GM12878 (cell line): ENCODE measurements around the gene UBXN4. TPM values are rescaled to one million over a fixed set of nuclear protein-coding genes. Genes with fewer than 3 reads are reported as not detected.

Source experiments
- CBX5 ChIP-seq: sonication (generic); IDR thresholded peaks from 2 replicates; pipeline ENCODE4 v1.6.1; 2016; ENCODE audit warnings: low read depth, moderate library complexity, mild to moderate bottlenecking, inconsistent platforms
- CUX1 ChIP-seq: IDR thresholded peaks from 2 replicates; pipeline ENCODE4 v1.6.1; 2012; ENCODE audit warnings: improper control_type of control experiment, low read depth, low read length; ENCODE audit not compliant: insufficient replicate concordance
- EZH2 ChIP-seq: IDR thresholded peaks from 2 replicates; pipeline ENCODE4 v1.6.1; 2012; ENCODE audit warnings: low read depth, mild to moderate bottlenecking, control low read depth, inconsistent platforms, low read length, borderline replicate concordance; ENCODE audit not compliant: control insufficient read depth
- HDAC2 ChIP-seq: fragments of 200-600 bp; sonication (generic); IDR thresholded peaks from 2 replicates; pipeline ENCODE4 v1.6.1; 2017
- IRF4 ChIP-seq: IDR thresholded peaks from 2 replicates; pipeline ENCODE4 v1.6.1; 2011; ENCODE audit warnings: low read depth, low read length
- KAT2A ChIP-seq: conservative IDR thresholded peaks from 2 replicates; pipeline ENCODE4 v1.6.1; 2011; ENCODE audit warnings: low read depth, low read length; ENCODE audit not compliant: control insufficient read depth
- NFXL1 ChIP-seq: fragments of 450-650 bp; IDR thresholded peaks from 2 replicates; pipeline ENCODE4 v1.6.1; 2017; ENCODE audit warnings: antibody characterized with exemption, mild to moderate bottlenecking, borderline replicate concordance
- RCOR1 ChIP-seq: conservative IDR thresholded peaks from 2 replicates; pipeline ENCODE4 v1.6.1; 2012; ENCODE audit warnings: low read depth, low read length, improper control_type of control experiment
- SREBF1 ChIP-seq: IDR thresholded peaks from 2 replicates; pipeline ENCODE4 v1.6.1; 2012; ENCODE audit warnings: mild to moderate bottlenecking, low read length
- TBL1XR1 ChIP-seq: IDR thresholded peaks from 2 replicates; pipeline ENCODE4 v1.6.1; 2012; ENCODE audit warnings: low read depth, low read length, improper control_type of control experiment
- TCF12 ChIP-seq: IDR thresholded peaks from 2 replicates; pipeline ENCODE4 v1.6.1; 2011; ENCODE audit warnings: low read depth, mild to moderate bottlenecking, low read length
- polyA plus RNA-seq, 11 experiments: library from polyadenylated mRNA; depleted of rRNA in 4 of 11; unstranded in 6 of 11; stranded (reverse) in 5 of 11; fragments of >200 nt; fragmentation: Nextera tagmentation in 4 of 11; fragmentation: Illumina TruSeq in 1 of 11; extraction: Ambion mirVana in 4 of 11; extraction: Trizol in 1 of 11; gene quantifications; 1 replicate in 1 of 11; 2 replicates in 10 of 11; pipeline versions ENCODE4 v1.2.1 to v1.2.3, GENCODE V29; 2011 to 2016; ENCODE audit warnings: inconsistent platforms in 2 of 11, missing spikeins in 2 of 11, low read depth in 1 of 11
- total RNA-seq, 4 experiments: library from RNA; depleted of rRNA in 3 of 4; stranded (reverse); fragments of >200 nt in 3 of 4; fragmentation: Illumina TruSeq in 1 of 4; extraction: Trizol in 1 of 4; gene quantifications; 2 replicates each; pipeline versions ENCODE4 v1.2.1 to v1.2.3, GENCODE V29; 2013 to 2021
- TF ChIP-seq, protein P1 (sequence below): fragments of 450-650 bp; formaldehyde crosslinking; IDR thresholded peaks from 2 replicates; pipeline ENCODE4 v1.4.0; 2020; ENCODE audit warnings: mild to moderate bottlenecking, moderate library complexity
- TF ChIP-seq, protein P2 (sequence below): fragments of 450-650 bp; IDR thresholded peaks from 2 replicates; pipeline ENCODE4 v1.6.1; 2016; ENCODE audit warnings: mild to moderate bottlenecking
- TF ChIP-seq, protein P3 (sequence below): fragments of 450-650 bp; IDR thresholded peaks from 2 replicates; pipeline ENCODE4 v1.6.1; 2017; ENCODE audit warnings: mild to moderate bottlenecking, moderate library complexity

The UBXN4 gene
- total and polyA plus RNA-seq, 10 of the 15 experiments (the other 5 are each of a cell fraction or from before 2014, with no cell fraction given), result 52.6 to 133 (median 71.9) TPM

- TF ChIP-seq, protein P1, sequence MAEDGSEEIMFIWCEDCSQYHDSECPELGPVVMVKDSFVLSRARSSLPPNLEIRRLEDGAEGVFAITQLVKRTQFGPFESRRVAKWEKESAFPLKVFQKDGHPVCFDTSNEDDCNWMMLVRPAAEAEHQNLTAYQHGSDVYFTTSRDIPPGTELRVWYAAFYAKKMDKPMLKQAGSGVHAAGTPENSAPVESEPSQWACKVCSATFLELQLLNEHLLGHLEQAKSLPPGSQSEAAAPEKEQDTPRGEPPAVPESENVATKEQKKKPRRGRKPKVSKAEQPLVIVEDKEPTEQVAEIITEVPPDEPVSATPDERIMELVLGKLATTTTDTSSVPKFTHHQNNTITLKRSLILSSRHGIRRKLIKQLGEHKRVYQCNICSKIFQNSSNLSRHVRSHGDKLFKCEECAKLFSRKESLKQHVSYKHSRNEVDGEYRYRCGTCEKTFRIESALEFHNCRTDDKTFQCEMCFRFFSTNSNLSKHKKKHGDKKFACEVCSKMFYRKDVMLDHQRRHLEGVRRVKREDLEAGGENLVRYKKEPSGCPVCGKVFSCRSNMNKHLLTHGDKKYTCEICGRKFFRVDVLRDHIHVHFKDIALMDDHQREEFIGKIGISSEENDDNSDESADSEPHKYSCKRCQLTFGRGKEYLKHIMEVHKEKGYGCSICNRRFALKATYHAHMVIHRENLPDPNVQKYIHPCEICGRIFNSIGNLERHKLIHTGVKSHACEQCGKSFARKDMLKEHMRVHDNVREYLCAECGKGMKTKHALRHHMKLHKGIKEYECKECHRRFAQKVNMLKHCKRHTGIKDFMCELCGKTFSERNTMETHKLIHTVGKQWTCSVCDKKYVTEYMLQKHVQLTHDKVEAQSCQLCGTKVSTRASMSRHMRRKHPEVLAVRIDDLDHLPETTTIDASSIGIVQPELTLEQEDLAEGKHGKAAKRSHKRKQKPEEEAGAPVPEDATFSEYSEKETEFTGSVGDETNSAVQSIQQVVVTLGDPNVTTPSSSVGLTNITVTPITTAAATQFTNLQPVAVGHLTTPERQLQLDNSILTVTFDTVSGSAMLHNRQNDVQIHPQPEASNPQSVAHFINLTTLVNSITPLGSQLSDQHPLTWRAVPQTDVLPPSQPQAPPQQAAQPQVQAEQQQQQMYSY (CRISPR knock-in tag), result no peak
- no peak for TF ChIP-seq EZH2
- TF ChIP-seq HDAC2, result no peak
- 0 out of 2 replicates have a peak, but pooled peaks have one; percentile 33 for TF ChIP-seq IRF4
- TF ChIP-seq, protein P2, sequence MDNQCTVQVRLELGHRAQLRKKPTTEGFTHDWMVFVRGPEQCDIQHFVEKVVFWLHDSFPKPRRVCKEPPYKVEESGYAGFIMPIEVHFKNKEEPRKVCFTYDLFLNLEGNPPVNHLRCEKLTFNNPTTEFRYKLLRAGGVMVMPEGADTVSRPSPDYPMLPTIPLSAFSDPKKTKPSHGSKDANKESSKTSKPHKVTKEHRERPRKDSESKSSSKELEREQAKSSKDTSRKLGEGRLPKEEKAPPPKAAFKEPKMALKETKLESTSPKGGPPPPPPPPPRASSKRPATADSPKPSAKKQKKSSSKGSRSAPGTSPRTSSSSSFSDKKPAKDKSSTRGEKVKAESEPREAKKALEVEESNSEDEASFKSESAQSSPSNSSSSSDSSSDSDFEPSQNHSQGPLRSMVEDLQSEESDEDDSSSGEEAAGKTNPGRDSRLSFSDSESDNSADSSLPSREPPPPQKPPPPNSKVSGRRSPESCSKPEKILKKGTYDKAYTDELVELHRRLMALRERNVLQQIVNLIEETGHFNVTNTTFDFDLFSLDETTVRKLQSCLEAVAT, result no peak
- TF ChIP-seq TBL1XR1, result no peak
- TF ChIP-seq CBX5, result no peak
- no peak for TF ChIP-seq RCOR1
- TF ChIP-seq KAT2A, result no peak
- TF ChIP-seq TCF12, result no peak
- TF ChIP-seq CUX1, result no peak
- TF ChIP-seq SREBF1, result 0 out of 2 replicates have a peak, but pooled peaks have one; percentile 62
- TF ChIP-seq, protein P3, sequence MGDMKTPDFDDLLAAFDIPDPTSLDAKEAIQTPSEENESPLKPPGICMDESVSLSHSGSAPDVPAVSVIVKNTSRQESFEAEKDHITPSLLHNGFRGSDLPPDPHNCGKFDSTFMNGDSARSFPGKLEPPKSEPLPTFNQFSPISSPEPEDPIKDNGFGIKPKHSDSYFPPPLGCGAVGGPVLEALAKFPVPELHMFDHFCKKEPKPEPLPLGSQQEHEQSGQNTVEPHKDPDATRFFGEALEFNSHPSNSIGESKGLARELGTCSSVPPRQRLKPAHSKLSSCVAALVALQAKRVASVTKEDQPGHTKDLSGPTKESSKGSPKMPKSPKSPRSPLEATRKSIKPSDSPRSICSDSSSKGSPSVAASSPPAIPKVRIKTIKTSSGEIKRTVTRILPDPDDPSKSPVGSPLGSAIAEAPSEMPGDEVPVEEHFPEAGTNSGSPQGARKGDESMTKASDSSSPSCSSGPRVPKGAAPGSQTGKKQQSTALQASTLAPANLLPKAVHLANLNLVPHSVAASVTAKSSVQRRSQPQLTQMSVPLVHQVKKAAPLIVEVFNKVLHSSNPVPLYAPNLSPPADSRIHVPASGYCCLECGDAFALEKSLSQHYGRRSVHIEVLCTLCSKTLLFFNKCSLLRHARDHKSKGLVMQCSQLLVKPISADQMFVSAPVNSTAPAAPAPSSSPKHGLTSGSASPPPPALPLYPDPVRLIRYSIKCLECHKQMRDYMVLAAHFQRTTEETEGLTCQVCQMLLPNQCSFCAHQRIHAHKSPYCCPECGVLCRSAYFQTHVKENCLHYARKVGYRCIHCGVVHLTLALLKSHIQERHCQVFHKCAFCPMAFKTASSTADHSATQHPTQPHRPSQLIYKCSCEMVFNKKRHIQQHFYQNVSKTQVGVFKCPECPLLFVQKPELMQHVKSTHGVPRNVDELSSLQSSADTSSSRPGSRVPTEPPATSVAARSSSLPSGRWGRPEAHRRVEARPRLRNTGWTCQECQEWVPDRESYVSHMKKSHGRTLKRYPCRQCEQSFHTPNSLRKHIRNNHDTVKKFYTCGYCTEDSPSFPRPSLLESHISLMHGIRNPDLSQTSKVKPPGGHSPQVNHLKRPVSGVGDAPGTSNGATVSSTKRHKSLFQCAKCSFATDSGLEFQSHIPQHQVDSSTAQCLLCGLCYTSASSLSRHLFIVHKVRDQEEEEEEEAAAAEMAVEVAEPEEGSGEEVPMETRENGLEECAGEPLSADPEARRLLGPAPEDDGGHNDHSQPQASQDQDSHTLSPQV, result no peak
- TF ChIP-seq NFXL1, result no peak
These were observed at the start of gene UBXN4 (continued) for GRCh38 chr2:135741395-135742324.
